Measurements from ENCODE around the gene C11orf42.

C11orf42 gene

DNA sequence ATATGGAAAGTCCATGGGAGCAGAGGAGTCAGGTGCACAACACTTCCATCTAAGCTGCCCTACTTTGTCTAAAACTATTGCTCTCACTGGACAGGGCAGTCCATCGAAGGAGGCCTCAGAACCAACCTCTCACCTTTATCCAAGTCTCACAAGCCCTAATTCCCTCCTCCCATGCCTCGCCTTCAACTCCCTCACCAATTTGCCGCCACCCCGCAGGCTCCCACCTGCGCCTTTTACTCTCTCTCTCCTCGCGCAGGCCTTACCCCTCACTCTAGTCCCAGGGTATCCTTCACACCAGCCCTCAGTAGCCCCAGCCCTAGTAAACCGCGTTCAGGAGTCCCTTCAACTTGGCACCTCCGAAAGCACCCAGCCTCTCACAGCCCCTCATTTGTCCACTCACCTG lies 28.6 kb downstream of the C11orf42 start:
- H3K4me3 ChIP-seq (ENCODE audit: low read depth, low read length), result peak overlapping the region; percentile 87
- TF ChIP-seq, protein P1, sequence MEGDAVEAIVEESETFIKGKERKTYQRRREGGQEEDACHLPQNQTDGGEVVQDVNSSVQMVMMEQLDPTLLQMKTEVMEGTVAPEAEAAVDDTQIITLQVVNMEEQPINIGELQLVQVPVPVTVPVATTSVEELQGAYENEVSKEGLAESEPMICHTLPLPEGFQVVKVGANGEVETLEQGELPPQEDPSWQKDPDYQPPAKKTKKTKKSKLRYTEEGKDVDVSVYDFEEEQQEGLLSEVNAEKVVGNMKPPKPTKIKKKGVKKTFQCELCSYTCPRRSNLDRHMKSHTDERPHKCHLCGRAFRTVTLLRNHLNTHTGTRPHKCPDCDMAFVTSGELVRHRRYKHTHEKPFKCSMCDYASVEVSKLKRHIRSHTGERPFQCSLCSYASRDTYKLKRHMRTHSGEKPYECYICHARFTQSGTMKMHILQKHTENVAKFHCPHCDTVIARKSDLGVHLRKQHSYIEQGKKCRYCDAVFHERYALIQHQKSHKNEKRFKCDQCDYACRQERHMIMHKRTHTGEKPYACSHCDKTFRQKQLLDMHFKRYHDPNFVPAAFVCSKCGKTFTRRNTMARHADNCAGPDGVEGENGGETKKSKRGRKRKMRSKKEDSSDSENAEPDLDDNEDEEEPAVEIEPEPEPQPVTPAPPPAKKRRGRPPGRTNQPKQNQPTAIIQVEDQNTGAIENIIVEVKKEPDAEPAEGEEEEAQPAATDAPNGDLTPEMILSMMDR (IDR thresholded peaks at IDR 0.05; ENCODE audit: borderline replicate concordance, insufficient read depth, low read depth, low read length), result no peak

DNA sequence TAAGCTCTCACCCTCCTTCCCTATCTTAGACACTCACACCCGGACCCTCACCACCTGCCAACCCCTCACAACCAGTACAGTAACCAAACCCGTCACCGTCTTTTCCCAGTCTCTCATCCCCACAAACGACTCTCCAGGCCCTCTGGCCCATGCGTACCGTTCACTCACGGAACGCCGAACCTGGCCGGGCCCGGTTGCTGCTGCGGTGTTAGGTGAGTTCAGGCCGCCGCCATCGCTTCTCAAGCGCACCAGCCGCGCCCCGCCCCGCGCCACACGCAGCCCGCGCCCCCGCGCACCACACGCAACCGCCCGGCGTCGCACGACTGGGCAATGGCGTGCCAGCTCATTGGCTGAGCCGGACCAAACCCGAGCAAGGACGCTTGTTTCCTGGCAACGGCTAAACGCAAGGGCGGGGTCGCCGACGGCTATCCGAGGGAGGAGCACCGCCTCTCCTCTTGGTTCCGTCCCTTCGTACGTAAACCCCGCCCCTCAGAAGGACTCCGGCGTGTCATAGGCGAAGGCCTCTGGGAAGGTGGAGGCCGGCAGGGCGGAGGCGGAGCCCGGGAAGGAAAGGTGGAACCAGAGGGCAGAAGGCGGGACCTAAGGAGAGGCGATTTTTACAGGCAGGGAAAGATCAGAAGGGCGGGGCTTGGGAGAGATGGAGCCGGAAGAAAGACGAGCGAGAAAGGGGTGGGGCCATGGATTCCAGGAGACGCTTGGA lies 29.2 kb downstream of the C11orf42 start, which contains the start of gene FHIP1B:
TSS of gene FHIP1B (minus strand) at position 250 of the 721 bp plus-strand sequence. CDS start 10,120 bp downstream, outside the sequence.
- TF ChIP-seq, protein P1 (IDR thresholded peaks at IDR 0.05; ENCODE audit: borderline replicate concordance, insufficient read depth, low read depth, low read length), result no peak
- peak within 1 kb of the TSS; percentile 87 for H3K4me3 ChIP-seq (ENCODE audit: low read depth, low read length)

DNA sequence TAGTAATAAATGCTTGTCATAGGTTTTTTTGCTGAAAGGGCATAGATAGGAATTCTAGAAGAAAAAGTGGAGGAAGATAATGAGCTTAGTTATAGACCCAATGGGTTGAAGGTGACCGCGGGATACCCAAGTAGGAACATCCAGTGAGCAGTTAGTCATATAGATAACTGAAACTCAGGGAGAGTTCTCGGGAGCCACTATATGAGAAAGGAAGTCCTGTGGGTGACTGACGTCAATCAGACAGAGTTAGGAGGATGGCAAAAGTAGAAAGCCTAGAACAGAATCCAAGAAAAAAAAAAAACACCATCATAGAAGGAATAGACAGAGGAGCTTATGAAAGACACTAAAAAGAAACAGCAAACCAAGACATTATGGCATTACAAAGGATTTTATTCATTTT lies 31.9 kb downstream of the C11orf42 start:
- no peak overlapping the region for H3K4me3 ChIP-seq (ENCODE audit: low read depth, low read length)
- TF ChIP-seq, protein P1 (IDR thresholded peaks at IDR 0.05; ENCODE audit: borderline replicate concordance, insufficient read depth, low read depth, low read length), result no peak

DNA sequence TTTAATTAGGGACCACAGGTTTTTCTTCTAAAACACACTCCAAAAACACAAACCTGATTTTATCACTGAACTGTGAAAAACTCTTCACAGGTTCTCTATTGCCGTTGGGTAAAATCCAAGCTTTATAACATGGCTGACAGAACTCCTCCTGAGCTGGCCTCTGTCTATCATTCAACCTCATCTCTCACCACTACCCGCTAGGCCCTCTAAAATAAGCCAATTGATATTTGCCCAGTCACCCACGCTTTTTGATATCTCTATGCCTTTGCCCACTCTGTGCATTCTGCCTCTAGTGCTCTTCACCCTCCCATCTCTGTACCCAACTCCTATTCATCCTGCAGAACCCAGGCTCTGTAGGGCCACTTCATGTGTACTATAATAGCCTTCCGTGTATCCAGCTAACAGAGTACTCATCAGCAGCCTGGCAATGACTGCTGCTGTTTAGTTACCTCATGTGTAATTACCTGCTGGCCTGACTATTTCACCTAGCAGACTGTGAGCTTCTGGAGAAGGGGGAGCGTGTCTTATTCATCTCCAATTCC lies 32.5 kb downstream of the C11orf42 start:
- TF ChIP-seq, protein P1 (IDR thresholded peaks at IDR 0.05; ENCODE audit: borderline replicate concordance, insufficient read depth, low read depth, low read length), result no peak
- no peak overlapping the region for H3K4me3 ChIP-seq (ENCODE audit: low read depth, low read length)

DNA sequence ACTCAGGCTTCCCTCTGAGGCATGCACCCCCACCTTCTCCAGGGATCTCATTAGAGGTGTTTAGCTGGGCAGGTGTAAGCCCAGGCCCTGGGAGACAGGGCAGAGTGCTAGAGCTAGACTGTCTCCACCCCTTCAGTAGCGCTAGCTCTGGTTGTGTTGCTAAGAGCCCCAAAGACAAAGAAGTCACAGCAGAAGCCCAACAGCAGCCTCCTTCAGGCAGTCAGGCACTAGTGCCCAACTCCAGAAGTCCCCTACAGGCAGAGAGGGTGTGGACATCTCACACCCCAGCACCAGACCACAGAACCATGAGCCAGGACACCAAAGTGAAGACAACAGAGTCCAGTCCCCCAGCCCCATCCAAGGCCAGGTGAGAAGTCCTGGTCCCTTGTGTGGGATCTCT lies 33.5 kb downstream of the C11orf42 start, which contains the start of gene CNGA4:
TSS of gene CNGA4 (plus strand) at position 188 of the 400 bp plus-strand sequence. CDS start at position 306, 118 bp downstream.
- no peak within 1 kb of the TSS for H3K4me3 ChIP-seq (ENCODE audit: low read depth, low read length)
- TF ChIP-seq, protein P1 (IDR thresholded peaks at IDR 0.05; ENCODE audit: borderline replicate concordance, insufficient read depth, low read depth, low read length), result no peak

DNA sequence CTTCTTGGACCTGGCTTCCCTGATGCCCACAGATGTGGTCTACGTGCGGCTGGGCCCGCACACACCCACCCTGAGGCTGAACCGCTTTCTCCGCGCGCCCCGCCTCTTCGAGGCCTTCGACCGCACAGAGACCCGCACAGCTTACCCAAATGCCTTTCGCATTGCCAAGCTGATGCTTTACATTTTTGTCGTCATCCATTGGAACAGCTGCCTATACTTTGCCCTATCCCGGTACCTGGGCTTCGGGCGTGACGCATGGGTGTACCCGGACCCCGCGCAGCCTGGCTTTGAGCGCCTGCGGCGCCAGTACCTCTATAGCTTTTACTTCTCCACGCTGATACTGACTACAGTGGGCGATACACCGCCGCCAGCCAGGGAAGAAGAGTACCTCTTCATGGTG lies 34.8 kb downstream of the C11orf42 start:
- TF ChIP-seq, protein P1 (IDR thresholded peaks at IDR 0.05; ENCODE audit: borderline replicate concordance, insufficient read depth, low read depth, low read length), result no peak
- H3K4me3 ChIP-seq (ENCODE audit: low read depth, low read length), result no peak overlapping the region

DNA sequence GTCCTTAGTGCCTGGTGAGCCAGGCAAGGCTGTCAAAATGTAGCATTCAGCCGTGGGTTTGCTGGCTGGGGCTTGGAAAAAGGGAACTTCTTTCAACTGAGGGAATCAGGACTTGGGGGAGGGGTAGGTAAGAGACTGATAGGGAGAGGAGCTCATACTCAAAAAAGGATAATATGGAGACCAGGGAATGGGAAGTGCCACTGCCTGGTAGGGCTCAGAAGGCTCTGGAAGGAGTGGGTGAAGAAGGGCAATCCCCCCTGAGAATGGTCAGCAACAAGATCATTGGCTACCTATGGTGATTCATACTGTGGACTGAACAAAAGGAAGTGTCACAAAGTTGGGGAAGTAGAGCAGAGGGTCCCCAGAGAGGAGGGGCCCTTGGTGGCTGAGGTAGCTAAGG lies 35.4 kb downstream of the C11orf42 start:
- TF ChIP-seq, protein P1 (IDR thresholded peaks at IDR 0.05; ENCODE audit: borderline replicate concordance, insufficient read depth, low read depth, low read length), result no peak
- H3K4me3 ChIP-seq (ENCODE audit: low read depth, low read length), result no peak overlapping the region
